ENCODE data around the gene C1orf232.

C1orf232 gene

GRCh38 chr1:26124418-26125331, 44.1 kb downstream of the C1orf232 start:
- no peak for DNase-seq (ENCODE audit: low read depth in 2 of 2)

GRCh38 chr1:26122988-26123973, 45.5 kb downstream of the C1orf232 start:
- no peak for DNase-seq (ENCODE audit: low read depth in 2 of 2)

GRCh38 chr1:26121854-26122773, 46.6 kb downstream of the C1orf232 start:
- DNase-seq (ENCODE audit: low read depth in 2 of 2) = no peak

GRCh38 chr1:26119892-26120608, 48.7 kb downstream of the C1orf232 start:
- no peak for DNase-seq (ENCODE audit: low read depth in 2 of 2)

- no peak for DNase-seq (ENCODE audit: low read depth in 2 of 2)
Measured at GRCh38 chr1:26114165-26114927, 54.4 kb downstream of the C1orf232 start.
